Natural killer cell treated with Interleukin-12 subunit alpha and Interleukin-12 subunit beta and Interleukin-15 and Interleukin-18, amount 100 ng/mL, for 72 hours (primary cell): ENCODE measurements around the gene RECQL. TPM values are rescaled to one million over a fixed set of nuclear protein-coding genes. Genes with fewer than 3 reads are reported as not detected.
"Not testable (repeated sequence)": the region's sequence is repeated elsewhere in the genome, so short reads cannot be mapped to it uniquely, and the experiment has no call there.

Experiments used
- ATAC-seq, 2 donors: fragments of 150-1000 bp; cut with Tn5 transposase in 1 of 2; sonication (Bioruptor Pico), chemical (Tn5 transposase) in 1 of 2; 2 replicates each; pipeline ENCODE4 v1.10.0; 2021
- DNase-seq: peaks from one replicate; pipeline ENCODE4 v3.0.0; 2022; ENCODE audit warnings: low spot score
- H3K27ac Mint-ChIP-seq, 2 donors: 1 replicate in 1 of 2; 2 replicates in 1 of 2; pipeline ENCODE4 v1.8.0; 2022; ENCODE audit warnings: mixed read lengths in 2 of 2, mild to moderate bottlenecking in 1 of 2, moderate library complexity in 1 of 2
- H3K27me3 Mint-ChIP-seq, 2 donors: 1 replicate in 1 of 2; 2 replicates in 1 of 2; pipeline ENCODE4 v1.8.0; 2022; ENCODE audit warnings: mixed read lengths in 2 of 2
- H3K36me3 Mint-ChIP-seq: one replicate; pipeline ENCODE4 v1.8.0; 2022; ENCODE audit warnings: mixed read lengths
- H3K4me1 Mint-ChIP-seq, 2 donors: 1 replicate in 1 of 2; 2 replicates in 1 of 2; pipeline ENCODE4 v1.8.0; 2022; ENCODE audit warnings: low read depth in 2 of 2, mixed read lengths in 2 of 2, mild to moderate bottlenecking in 1 of 2
- H3K4me3 Mint-ChIP-seq: one replicate; pipeline ENCODE4 v1.8.0; 2022; ENCODE audit warnings: mixed read lengths
- H3K9me3 Mint-ChIP-seq: 2 replicates; pipeline ENCODE4 v1.8.0; 2022; ENCODE audit warnings: mixed read lengths
- total RNA-seq, 2 donors: library from RNA; stranded (reverse); gene quantifications; one replicate each; pipeline ENCODE4 v1.2.3, GENCODE V29; 2022

Gene RECQL
- total RNA-seq, 2 donors from 2014 or later, result 67.3 to 83.3 TPM

GRCh38 chr12:21478756-21479455, 22.5 kb downstream of the RECQL start:
- ATAC-seq (no peak), DNase-seq (no peak)
- H3K4me3 Mint-ChIP-seq, result no peak overlapping the region
- H3K36me3 Mint-ChIP-seq, result peaks cover 11% of the 10 kb centered on the region
- no peaks in the 10 kb centered on the region for H3K27me3 Mint-ChIP-seq
- no peak overlapping the region for H3K27ac Mint-ChIP-seq
- H3K4me1 Mint-ChIP-seq, result no peaks in the 10 kb centered on the region
- H3K9me3 Mint-ChIP-seq, result no peaks in the 10 kb centered on the region

DNA sequence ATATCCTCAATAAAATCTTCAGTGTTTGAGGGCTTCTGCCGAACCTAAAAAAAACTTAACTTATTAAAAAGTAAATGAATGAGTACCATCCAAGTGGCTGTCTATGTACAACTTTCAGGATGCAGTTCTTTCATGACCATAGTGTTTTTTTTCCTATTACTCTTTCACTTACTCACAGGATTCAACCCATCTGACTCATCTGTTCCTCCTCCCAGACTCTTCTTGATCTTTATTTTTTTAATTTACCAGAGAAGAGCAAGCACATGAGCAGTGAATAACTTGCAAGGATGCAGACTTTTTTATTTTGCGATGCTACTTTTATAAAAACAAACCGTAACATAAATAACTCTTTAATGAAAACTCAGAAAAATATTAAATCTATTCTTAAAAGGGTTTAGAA, 24.5 kb downstream of the RECQL start:
- no peak overlapping the region for H3K27ac Mint-ChIP-seq
- H3K27me3 Mint-ChIP-seq, result no peaks in the 10 kb centered on the region
- no peak for DNase-seq
- H3K9me3 Mint-ChIP-seq, result no peaks in the 10 kb centered on the region
- ATAC-seq, result no peak
- no peaks in the 10 kb centered on the region for H3K4me1 Mint-ChIP-seq
- H3K4me3 Mint-ChIP-seq, result no peak overlapping the region
- H3K36me3 Mint-ChIP-seq, result peaks cover 17% of the 10 kb centered on the region

DNA sequence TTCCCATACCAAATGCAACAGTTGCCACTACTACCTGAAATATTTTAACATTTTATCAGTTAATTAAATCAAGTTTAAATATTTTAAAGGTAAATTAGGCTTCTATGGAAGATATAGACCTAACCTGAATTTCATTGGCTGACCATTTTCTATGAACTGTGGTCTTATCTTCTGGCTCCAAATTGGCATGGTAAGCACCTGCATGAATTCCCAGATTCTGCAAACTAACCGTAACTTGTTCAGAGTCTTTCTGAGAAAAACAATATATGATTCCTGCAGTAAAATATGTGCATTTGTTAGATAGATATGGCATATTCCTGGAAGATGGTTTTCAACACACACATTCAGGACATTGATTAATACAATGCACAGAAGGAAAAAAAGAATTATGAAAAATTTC, 25.9 kb downstream of the RECQL start:
- H3K4me3 Mint-ChIP-seq, result no peak overlapping the region

DNA sequence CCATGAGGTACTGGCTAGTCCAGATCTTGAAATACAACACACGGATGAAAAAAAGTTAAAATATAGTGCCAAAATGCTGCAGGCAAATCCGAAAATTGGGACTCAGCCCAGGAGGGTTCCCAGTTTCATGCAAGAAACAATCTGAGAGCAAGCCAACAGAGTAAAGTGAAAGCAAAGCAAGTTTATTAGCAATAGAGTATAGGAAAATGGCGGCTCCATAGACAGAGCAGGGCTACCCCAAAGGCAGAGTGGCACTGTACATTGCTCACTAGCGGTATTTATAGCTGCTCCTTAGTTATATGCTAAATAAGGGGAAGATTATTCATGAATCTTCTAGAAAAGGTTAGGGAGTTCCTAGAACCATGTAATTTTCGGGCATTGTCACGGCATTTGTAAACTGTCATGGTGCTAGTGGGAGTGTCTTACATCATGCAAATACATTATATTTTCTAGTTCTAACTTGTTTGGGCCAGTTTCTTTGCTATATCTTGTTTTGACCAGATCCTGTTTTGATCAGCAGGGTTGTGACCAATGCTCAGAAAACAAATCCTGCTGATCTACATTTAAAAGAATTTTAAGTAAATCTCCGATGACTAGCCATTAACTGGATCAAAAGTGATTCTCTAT, 29.1 kb downstream of the RECQL start:
- H3K4me1 Mint-ChIP-seq, result no peaks in the 10 kb centered on the region
- H3K27ac Mint-ChIP-seq, result no peak overlapping the region
- no peaks in the 10 kb centered on the region for H3K9me3 Mint-ChIP-seq
- peaks cover 13% of the 10 kb centered on the region for H3K36me3 Mint-ChIP-seq
- H3K27me3 Mint-ChIP-seq, result no peaks in the 10 kb centered on the region
- no peak for DNase-seq
- ATAC-seq, result no peak
- H3K4me3 Mint-ChIP-seq, result no peak overlapping the region

More for the DNA sequence above, 25.9 kb downstream of the RECQL start:
- Mint-ChIP-seq H3K36me3 (peaks cover 18% of the 10 kb centered on the region), H3K9me3 (no peaks in the 10 kb centered on the region), H3K4me1 (no peaks in the 10 kb centered on the region), H3K27ac (no peak overlapping the region), H3K27me3 (no peaks in the 10 kb centered on the region)
- DNase-seq (no peak), ATAC-seq (no peak)

DNA sequence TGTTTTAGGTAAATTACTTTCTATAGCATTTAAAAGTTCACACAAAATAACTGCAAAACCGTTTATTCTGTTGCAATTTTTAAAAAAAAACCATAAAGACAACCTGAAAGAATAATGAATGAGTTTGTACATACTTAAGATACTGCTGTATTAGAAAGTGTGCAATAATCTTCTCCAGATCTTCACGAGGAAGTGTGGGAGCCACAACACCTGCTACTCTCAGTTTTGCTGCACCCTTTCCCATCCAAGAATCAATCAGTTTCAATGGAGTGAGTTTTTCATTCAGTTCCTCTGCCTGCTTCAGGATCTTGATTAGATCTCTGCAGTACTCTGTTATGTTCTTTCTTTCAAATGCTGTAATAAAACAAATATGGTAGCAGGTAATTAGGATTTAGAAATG, 30.1 kb downstream of the RECQL start:
- H3K27ac Mint-ChIP-seq, result no peak overlapping the region

DNA sequence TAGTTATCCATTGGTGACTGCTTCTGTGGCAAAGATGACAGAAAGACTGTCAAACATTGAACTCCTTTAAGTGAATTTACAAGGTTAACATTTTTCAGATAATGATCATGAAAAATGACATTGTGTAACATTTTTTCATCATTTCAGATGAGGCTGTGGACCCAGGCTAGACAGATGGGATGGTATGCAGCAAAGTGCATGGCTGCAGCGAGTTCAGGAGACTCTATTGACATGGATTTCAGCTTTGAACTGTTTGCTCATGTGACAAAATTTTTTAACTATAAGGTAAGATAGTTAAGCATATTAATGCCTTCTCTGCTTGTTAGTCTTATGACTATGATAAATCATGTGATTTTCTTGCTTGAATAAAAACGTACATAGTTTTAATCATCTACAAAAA, 34.1 kb downstream of the RECQL start:
- H3K9me3 Mint-ChIP-seq, H3K27me3 Mint-ChIP-seq, H3K27ac Mint-ChIP-seq, H3K4me1 Mint-ChIP-seq, DNase-seq, ATAC-seq, H3K4me3 Mint-ChIP-seq: not testable (repeated sequence)
- H3K36me3 Mint-ChIP-seq, result peaks cover 22% of the 10 kb centered on the region

More for the DNA sequence above, 30.1 kb downstream of the RECQL start:
- Mint-ChIP-seq H3K4me1 (peaks cover 0 to 4% of the 10 kb centered on the region in 2 donors), H3K36me3 (peaks cover 13% of the 10 kb centered on the region), H3K4me3 (no peak overlapping the region), H3K27me3 (no peaks in the 10 kb centered on the region), H3K9me3 (no peaks in the 10 kb centered on the region)
- DNase-seq (no peak), ATAC-seq (no peak)

DNA sequence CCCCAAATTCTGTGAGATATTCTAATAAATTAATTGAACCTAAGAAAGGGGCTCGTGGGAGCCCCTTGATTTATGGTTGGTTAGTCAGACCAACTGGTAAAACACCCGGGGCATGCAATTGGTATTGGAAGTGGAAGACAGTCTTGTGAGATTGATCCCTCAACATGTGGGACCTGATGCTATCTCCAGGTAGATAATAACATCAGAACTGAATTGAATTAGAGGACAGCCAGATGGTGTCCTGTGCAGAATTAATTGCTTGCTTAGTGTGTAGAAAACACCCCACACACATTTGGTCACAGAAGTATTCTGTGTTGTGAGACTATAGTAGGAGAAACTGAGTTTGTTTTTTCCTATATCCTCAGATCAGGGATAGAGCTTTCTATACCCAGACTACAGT, 42.0 kb downstream of the RECQL start:
- ATAC-seq, result no peak
- Mint-ChIP-seq H3K4me1 (peaks cover 20 to 24% of the 10 kb centered on the region in 2 donors), H3K9me3 (no peaks in the 10 kb centered on the region), H3K4me3 (no peak overlapping the region), H3K27me3 (no peaks in the 10 kb centered on the region), H3K36me3 (peaks cover 40% of the 10 kb centered on the region), H3K27ac (no peak overlapping the region)
- no peak for DNase-seq

- Mint-ChIP-seq H3K9me3 (no peaks in the 10 kb centered on the region), H3K27me3 (no peaks in the 10 kb centered on the region), H3K4me1 (peaks cover 26 to 40% of the 10 kb centered on the region in 2 donors), H3K4me3 (peak overlapping the region; percentile 86), H3K27ac (peak overlapping the region; percentile 87 to 95), H3K36me3 (peaks cover 26% of the 10 kb centered on the region)
- DNase-seq, result peak; percentile 61
- peak; percentile 79 to 87 for ATAC-seq
Measured at GRCh38 chr12:21456291-21456780, 45.1 kb downstream of the RECQL start.

- ATAC-seq, result peak in 1 of 2 donors; percentile 77
- H3K36me3 Mint-ChIP-seq, result peaks cover 32% of the 10 kb centered on the region
Measured at GRCh38 chr12:21453312-21453852, 48.1 kb downstream of the RECQL start.

DNA sequence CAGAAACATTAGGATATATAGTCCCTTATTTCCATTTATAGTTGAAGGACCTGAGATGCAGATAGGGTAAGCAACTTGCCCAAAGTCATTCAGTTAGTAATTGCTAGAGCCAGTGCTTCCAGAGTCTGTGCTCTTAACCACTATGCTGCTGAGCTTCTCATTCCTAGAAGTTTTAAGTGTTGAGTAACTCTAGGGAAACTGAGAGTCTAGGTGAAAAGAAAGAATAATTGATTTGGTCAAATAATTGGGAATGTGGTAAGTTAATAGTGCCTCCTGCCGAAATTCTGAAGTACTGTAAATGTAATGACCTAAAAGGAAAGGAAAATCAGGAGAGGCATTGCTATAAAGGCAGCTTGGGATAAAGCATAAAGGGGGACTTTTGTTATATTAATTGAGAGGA, 49.9 kb downstream of the RECQL start:
- H3K4me1 Mint-ChIP-seq, result peaks cover 8 to 21% of the 10 kb centered on the region in 2 donors
- peak overlapping the region in 1 of 2 donors; percentile 35 for H3K27ac Mint-ChIP-seq
- DNase-seq, result no peak
- no peak overlapping the region for H3K4me3 Mint-ChIP-seq
- H3K27me3 Mint-ChIP-seq, result no peaks in the 10 kb centered on the region
- peaks cover 19% of the 10 kb centered on the region for H3K36me3 Mint-ChIP-seq
- ATAC-seq, result no peak
- no peaks in the 10 kb centered on the region for H3K9me3 Mint-ChIP-seq

More at GRCh38 chr12:21453312-21453852, 48.1 kb downstream of the RECQL start:
- H3K27ac Mint-ChIP-seq, result peak overlapping the region in 1 of 2 donors; percentile 90
- H3K4me1 Mint-ChIP-seq, result peaks cover 25 to 40% of the 10 kb centered on the region in 2 donors
- no peaks in the 10 kb centered on the region for H3K27me3 Mint-ChIP-seq
- peak overlapping the region; percentile 45 for H3K4me3 Mint-ChIP-seq
- DNase-seq, result no peak
- no peaks in the 10 kb centered on the region for H3K9me3 Mint-ChIP-seq

GRCh38 chr12:21444193-21445146, 57.0 kb downstream of the RECQL start:
- no peaks in the 10 kb centered on the region for H3K9me3 Mint-ChIP-seq
- no peak for DNase-seq
- peaks cover 32% of the 10 kb centered on the region for H3K36me3 Mint-ChIP-seq
- no peak overlapping the region for H3K27ac Mint-ChIP-seq
- H3K27me3 Mint-ChIP-seq, result no peaks in the 10 kb centered on the region
- H3K4me3 Mint-ChIP-seq, result no peak overlapping the region
- ATAC-seq, result no peak
- peaks cover 9 to 16% of the 10 kb centered on the region in 2 donors for H3K4me1 Mint-ChIP-seq

DNA sequence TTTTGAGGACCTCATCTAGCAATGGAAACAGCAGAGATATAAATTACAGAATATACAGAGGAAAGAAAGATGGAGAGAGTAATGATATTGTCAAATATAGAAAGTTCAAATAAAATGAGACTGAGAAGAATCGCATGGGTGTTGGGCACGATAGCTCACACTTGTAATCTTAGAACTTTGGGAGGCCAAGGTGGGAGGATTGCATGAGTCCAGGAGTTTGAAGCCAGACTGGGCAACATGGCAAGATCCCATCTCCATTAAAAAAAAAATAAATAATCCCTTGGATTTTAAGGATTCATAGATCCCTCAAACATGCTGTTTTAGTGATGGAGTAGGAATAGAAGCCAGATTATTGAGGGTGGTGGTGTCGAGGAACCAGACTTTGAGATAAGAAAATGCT, 62.1 kb downstream of the RECQL start:
- Mint-ChIP-seq H3K9me3 (no peaks in the 10 kb centered on the region), H3K27ac (peak overlapping the region; percentile 93 to 97), H3K4me3 (peak overlapping the region; percentile 92), H3K36me3 (peaks cover 19% of the 10 kb centered on the region), H3K27me3 (no peaks in the 10 kb centered on the region), H3K4me1 (peaks cover 25 to 34% of the 10 kb centered on the region in 2 donors)
- DNase-seq (no peak), ATAC-seq (no peak)

DNA sequence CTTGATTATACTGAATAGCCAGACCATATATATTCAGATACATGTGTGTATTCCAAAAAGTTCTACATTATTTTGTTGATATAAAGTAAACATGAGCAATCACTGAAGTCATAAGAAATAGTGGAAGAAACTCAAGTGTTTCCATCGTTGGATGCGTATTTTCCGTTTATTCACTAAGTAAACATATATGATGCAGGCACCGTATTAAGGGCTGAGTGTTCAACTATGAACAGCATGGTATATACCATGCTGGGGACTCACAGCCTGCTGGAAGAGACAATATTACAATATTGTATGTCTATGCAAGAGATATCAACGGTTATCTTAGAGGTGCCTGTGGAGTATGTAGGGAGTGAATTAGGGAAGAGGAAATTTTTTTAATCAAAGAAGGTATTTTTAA, 62.8 kb downstream of the RECQL start:
- peaks cover 25 to 34% of the 10 kb centered on the region in 2 donors for H3K4me1 Mint-ChIP-seq
- H3K9me3 Mint-ChIP-seq, result no peaks in the 10 kb centered on the region
- H3K27me3 Mint-ChIP-seq, result no peaks in the 10 kb centered on the region
- ATAC-seq (no peak), DNase-seq (no peak)
- peak overlapping the region; percentile 92 for H3K4me3 Mint-ChIP-seq
- H3K36me3 Mint-ChIP-seq, result peaks cover 18% of the 10 kb centered on the region
- H3K27ac Mint-ChIP-seq, result peak overlapping the region; percentile 93 to 97
